Measurements from ENCODE around the gene TMC2. TPM values are rescaled to one million over a fixed set of nuclear protein-coding genes. Genes with fewer than 3 reads are reported as not detected.

Gene TMC2
- total RNA-seq, 1 experiment from 2014 or later, result not detected

- TF ChIP-seq EZH2 (IDR thresholded peaks at IDR 0.05; ENCODE audit: borderline replicate concordance, low read depth, low read length, poor library complexity, severe bottlenecking), result no peak
- TF ChIP-seq CTCF (conservative IDR thresholded peaks at IDR 0.05; ENCODE audit: low read depth, low read length), result no peak
- no TSS peak for BruUV-seq (replicated peaks)
- Histone ChIP-seq H3K27ac (ENCODE audit: low read depth, low read length, poor library complexity, severe bottlenecking) (no peak overlapping the region), H3K36me3 (ENCODE audit: insufficient read depth, low read length, poor library complexity, severe bottlenecking) (no peaks in the 10 kb centered on the region), H3K4me1 (ENCODE audit: insufficient read depth, low read length, poor library complexity, severe bottlenecking) (peaks cover 1% of the 10 kb centered on the region), H3K4me3 (ENCODE audit: low read depth, low read length, poor library complexity, severe bottlenecking) (no peak overlapping the region), H3K27me3 (replicated peaks; ENCODE audit: insufficient read depth, low read depth, low read length, poor library complexity) (no peaks in the 10 kb centered on the region), H3K9me3 (ENCODE audit: low read depth, low read length, poor library complexity, severe bottlenecking) (no peaks in the 10 kb centered on the region)
- CTCF ChIA-PET, result no interaction called here
- intact Hi-C loops (cut with micrococcal nuclease; ENCODE audit: unreplicated experiment), result no loop called here
- POLR2A ChIA-PET (ENCODE audit: low non-redundant PET), result no interaction called here
- DNase-seq (ENCODE audit: low spot score), result no peak
Observed at GRCh38 chr20:2516399-2516798, 20.0 kb upstream of the TMC2 start.

GRCh38 chr20:2518096-2518495, 18.3 kb upstream of the TMC2 start:
- CTCF ChIA-PET, result no interaction called here
- no peak for DNase-seq (ENCODE audit: low spot score)
- H3K9me3 ChIP-seq (ENCODE audit: low read depth, low read length, poor library complexity, severe bottlenecking), result no peaks in the 10 kb centered on the region
- no peak overlapping the region for H3K4me3 ChIP-seq (ENCODE audit: low read depth, low read length, poor library complexity, severe bottlenecking)
- intact Hi-C loops (cut with micrococcal nuclease; ENCODE audit: unreplicated experiment), result no loop called here
- H3K27me3 ChIP-seq (replicated peaks; ENCODE audit: insufficient read depth, low read depth, low read length, poor library complexity), result no peaks in the 10 kb centered on the region
- TF ChIP-seq CTCF (conservative IDR thresholded peaks at IDR 0.05; ENCODE audit: low read depth, low read length) (no peak), EZH2 (IDR thresholded peaks at IDR 0.05; ENCODE audit: borderline replicate concordance, low read depth, low read length, poor library complexity, severe bottlenecking) (no peak)
- H3K27ac ChIP-seq (ENCODE audit: low read depth, low read length, poor library complexity, severe bottlenecking), result no peak overlapping the region
- H3K36me3 ChIP-seq (ENCODE audit: insufficient read depth, low read length, poor library complexity, severe bottlenecking), result no peaks in the 10 kb centered on the region
- H3K4me1 ChIP-seq (ENCODE audit: insufficient read depth, low read length, poor library complexity, severe bottlenecking), result peaks cover 2% of the 10 kb centered on the region
- BruUV-seq (replicated peaks), result no TSS peak
- POLR2A ChIA-PET (ENCODE audit: low non-redundant PET), result interaction anchor here (0.6 kb wide), 1 partner anchor 11 kb away, joined by 11 read pairs; no protein-coding TSS in a partner anchor

- no TSS peak for BruUV-seq (replicated peaks)
- ChIA-PET CTCF (no interaction called here), POLR2A (ENCODE audit: low non-redundant PET) (interaction anchor here (0.6 kb wide), 1 partner anchor 12 kb away, joined by 11 read pairs; no protein-coding TSS in a partner anchor)
- intact Hi-C loops (cut with micrococcal nuclease; ENCODE audit: unreplicated experiment), result no loop called here
- no peaks in the 10 kb centered on the region for H3K27me3 ChIP-seq (replicated peaks; ENCODE audit: insufficient read depth, low read depth, low read length, poor library complexity)
- no peaks in the 10 kb centered on the region for H3K9me3 ChIP-seq (ENCODE audit: low read depth, low read length, poor library complexity, severe bottlenecking)
- no peak overlapping the region for H3K4me3 ChIP-seq (ENCODE audit: low read depth, low read length, poor library complexity, severe bottlenecking)
- no peak for TF ChIP-seq CTCF (conservative IDR thresholded peaks at IDR 0.05; ENCODE audit: low read depth, low read length)
- TF ChIP-seq EZH2 (IDR thresholded peaks at IDR 0.05; ENCODE audit: borderline replicate concordance, low read depth, low read length, poor library complexity, severe bottlenecking), result no peak
- no peaks in the 10 kb centered on the region for H3K36me3 ChIP-seq (ENCODE audit: insufficient read depth, low read length, poor library complexity, severe bottlenecking)
- H3K4me1 ChIP-seq (ENCODE audit: insufficient read depth, low read length, poor library complexity, severe bottlenecking), result peaks cover 2% of the 10 kb centered on the region
- DNase-seq (ENCODE audit: low spot score), result no peak
- H3K27ac ChIP-seq (ENCODE audit: low read depth, low read length, poor library complexity, severe bottlenecking), result no peak overlapping the region
Observed at GRCh38 chr20:2518558-2518957, 17.8 kb upstream of the TMC2 start.

Data from A673 (cell line).